NCI-H345 (cell line): ENCODE results near the gene SMG6.

ENCODE experiments used
- DNase-seq: peaks from one replicate; lab custom pipeline; 2025; lab: John Stamatoyannopoulos, UW

SMG6 gene

GRCh38 chr17:2076087-2076984, 227.2 kb downstream of the SMG6 start:
- no peak for DNase-seq

GRCh38 chr17:2075336-2076086, 228.1 kb downstream of the SMG6 start:
- DNase-seq = no peak

GRCh38 chr17:2074919-2075318, 228.7 kb downstream of the SMG6 start:
- DNase-seq = no peak

GRCh38 chr17:2071455-2072281, 231.9 kb downstream of the SMG6 start:
- DNase-seq = no peak

- no peak for DNase-seq
Observed at GRCh38 chr17:2071024-2071385, 232.6 kb downstream of the SMG6 start.

- DNase-seq = no peak
Observed at GRCh38 chr17:2070241-2071023, 233.2 kb downstream of the SMG6 start.

GRCh38 chr17:2068519-2069051, 235.0 kb downstream of the SMG6 start:
- no peak for DNase-seq

GRCh38 chr17:2068031-2068518, 235.5 kb downstream of the SMG6 start:
- no peak for DNase-seq

GRCh38 chr17:2067608-2068024, 236.0 kb downstream of the SMG6 start:
- DNase-seq = no peak

GRCh38 chr17:2067048-2067561, 236.5 kb downstream of the SMG6 start:
- DNase-seq = no peak

- no peak for DNase-seq
Observed at GRCh38 chr17:2065949-2066400, 237.6 kb downstream of the SMG6 start.

GRCh38 chr17:2064980-2065785, 238.4 kb downstream of the SMG6 start:
- DNase-seq = no peak

- DNase-seq = no peak
Observed at GRCh38 chr17:2064520-2064971, 239.0 kb downstream of the SMG6 start.

- no peak for DNase-seq
Observed at GRCh38 chr17:2064147-2064489, 239.5 kb downstream of the SMG6 start.

- DNase-seq = no peak
Observed at GRCh38 chr17:2063261-2064146, 240.1 kb downstream of the SMG6 start.

GRCh38 chr17:2062571-2063183, 240.9 kb downstream of the SMG6 start:
- no peak for DNase-seq

GRCh38 chr17:2061441-2061958, 242.1 kb downstream of the SMG6 start:
- no peak for DNase-seq
